Pulmonary artery endothelial cell (primary cell): ENCODE results near the gene DCBLD1. TPM values are rescaled to one million over a fixed set of nuclear protein-coding genes. Genes with fewer than 3 reads are reported as not detected.
"Not testable (repeated sequence)": the region's sequence is repeated elsewhere in the genome, so short reads cannot be mapped to it uniquely, and the experiment has no call there.

ENCODE experiments used
- DNase-seq: peaks from one replicate; pipeline ENCODE4 v3.0.0-alpha.2; 2011; ENCODE audit warnings: low read depth, low spot score
- total RNA-seq: library from RNA; depleted of rRNA; stranded (reverse); fragments of >200 nt; gene quantifications from 2 replicates; pipeline ENCODE4 v1.2.3, GENCODE V29; 2014

DCBLD1 gene
- total RNA-seq, 1 donor from 2014 or later = 43.4 TPM

DNA sequence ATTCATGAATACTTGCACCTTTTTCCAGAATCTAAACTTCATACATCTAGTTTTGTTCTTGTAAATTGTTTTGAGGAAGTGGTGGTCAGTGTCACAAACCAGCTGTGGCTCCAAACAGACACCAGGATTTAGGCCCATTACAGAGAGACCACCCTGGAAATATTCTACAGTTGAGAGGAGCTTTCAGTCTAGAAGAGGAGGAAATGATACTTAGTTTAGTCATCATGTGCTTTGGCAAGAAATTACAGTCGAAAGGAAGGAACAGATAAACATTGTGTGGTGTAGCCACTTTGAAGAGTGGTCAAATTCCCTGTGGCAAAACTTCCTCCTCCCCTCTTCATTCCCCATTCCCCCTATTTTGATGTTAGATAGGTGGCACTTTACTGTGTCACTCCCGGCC is 15.7 kb downstream of the DCBLD1 start:
- peak; percentile 46 for DNase-seq

DNA sequence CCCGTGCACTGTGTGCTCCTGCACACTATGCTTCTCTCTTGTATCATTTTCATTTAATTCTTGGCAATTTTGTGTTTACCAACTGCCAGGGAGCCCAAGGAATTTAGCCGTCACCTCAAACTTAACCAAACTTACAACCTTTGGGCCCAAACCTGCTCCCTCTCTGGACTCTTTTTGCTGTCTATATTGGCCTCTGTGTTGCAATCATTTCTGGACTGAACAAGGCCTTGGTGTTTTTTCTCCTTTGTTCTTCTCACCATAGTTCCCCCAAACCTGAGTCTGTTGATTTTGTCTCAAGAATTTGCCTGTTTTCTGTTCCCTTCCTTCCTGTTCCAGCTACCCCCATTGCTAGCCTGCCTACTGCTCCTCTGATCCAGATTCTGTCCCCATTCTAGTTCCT is 19.2 kb downstream of the DCBLD1 start:
- DNase-seq = no peak

DNA sequence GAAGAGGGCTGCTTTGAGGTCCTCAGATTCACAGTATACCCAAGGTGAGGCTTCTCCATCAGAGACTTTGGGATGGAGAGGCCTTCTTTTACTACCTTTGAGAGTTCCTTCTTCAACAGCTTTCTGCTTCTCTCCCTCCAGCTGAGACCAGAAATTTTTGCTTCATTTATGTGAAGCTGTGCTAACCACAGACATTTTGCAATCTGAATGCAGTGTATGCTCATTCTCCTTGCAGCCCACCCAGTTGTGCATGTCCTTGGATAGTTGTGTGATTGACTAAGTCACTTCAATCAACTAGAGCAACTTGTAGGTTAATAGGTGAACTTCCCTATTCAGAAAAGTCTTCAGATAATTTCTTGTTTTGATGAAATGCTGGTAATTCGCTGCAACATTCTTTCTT is 20.1 kb downstream of the DCBLD1 start:
- DNase-seq = no peak

- no peak for DNase-seq
Measured at GRCh38 chr6:117503211-117503610, 20.7 kb downstream of the DCBLD1 start.

GRCh38 chr6:117504478-117505144 is 22.1 kb downstream of the DCBLD1 start:
- DNase-seq = no peak

- no peak for DNase-seq
Measured at GRCh38 chr6:117505311-117505710, 22.8 kb downstream of the DCBLD1 start.

DNA sequence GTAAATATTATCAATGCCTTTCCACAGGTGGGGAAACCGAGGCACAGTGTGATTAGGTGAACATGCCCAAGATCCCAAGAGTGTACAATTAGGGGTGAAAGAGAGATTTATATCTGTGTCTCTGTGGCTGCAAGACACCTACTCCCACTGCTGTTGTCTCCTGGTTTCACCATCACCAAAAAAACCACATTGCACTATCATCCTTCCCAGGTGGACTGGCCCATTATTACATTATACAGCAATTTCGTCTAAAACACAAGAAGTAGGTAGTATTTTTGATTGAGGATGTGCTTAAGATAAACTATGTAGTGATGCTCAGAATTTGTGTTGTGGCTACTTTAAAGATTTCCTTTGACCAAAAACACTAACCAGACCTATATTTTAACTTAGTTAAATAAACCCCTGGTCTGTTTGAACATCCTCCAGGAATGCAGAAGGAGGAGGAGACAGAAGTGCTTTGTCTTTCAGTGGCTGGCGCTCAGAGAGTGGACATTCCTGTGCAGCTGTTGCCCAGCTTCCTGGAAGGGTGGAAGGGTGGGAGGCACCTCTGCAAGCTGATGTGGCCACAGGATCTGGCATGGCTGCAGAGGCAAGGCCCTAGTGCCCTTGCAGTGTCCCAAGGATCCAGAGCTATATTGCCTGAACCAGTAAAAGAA is 23.8 kb downstream of the DCBLD1 start:
- no peak for DNase-seq

DNA sequence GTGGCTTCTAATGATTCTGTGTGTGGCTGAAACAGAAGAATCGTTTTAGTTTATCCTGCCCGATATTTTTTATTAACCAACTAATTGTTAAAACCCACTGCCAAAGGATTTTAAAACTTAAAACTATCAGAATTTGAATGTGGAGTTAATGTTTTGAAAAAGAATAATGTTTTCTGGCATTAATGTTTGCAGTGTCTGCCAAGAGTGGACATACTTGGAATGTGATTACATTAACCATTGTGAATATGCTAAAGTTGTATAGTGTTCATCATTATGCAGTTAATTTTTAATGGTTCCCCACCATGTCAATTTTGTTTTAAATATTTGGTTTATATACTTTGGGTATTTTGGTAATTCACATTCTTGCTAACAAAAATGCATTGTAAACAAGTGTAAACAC is 24.4 kb downstream of the DCBLD1 start:
- DNase-seq = no peak

- DNase-seq = no peak
Measured at GRCh38 chr6:117508450-117508971, 26.0 kb downstream of the DCBLD1 start.

DNA sequence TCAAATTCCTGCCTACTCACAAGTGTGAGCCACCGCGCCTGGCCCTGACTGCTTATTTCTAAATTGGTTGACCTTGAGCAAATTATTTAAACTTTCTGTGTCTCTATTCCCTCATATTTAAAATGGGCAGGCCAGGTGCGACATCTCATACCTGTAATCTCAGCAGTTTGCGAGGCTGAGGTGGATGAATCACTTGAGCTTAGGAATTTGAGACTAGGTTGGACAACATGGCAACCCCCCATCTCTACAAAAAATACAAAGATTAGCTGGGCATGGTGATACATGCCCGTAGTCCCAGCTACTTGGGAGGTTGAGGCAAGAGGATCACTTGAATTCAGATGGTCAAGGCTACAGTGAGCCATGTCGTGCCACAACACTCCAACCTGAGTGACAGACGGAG is 26.5 kb downstream of the DCBLD1 start:
- no peak for DNase-seq

GRCh38 chr6:117512056-117512828 is 29.8 kb downstream of the DCBLD1 start:
- no peak for DNase-seq

DNA sequence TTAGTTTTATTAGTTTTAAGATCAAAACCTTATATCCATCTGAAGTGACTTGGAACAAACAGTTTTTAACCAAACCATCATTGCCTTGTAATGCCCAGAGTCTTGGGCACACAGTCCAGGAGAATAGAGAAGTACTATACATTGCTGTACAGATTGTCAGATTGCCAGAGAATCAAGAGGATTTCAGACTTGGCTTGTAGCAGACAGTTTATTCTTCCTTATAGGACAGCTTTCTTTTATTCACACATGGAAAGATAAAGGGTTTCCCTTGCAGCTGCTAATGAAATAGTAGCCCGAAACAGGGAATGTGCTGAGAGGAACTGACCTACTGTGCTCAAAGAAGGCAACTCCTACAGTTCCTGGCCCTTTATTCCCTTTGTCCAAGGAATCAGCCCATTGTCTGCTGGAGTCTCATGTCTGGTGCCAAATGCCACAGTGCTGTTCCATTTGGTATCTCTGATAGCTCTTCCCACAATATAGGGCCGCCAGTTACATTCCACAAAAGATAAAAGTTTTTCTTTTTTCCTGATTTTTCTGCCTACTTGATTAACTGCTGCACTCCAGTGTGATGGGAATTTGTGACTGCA is 30.6 kb downstream of the DCBLD1 start:
- no peak for DNase-seq

DNA sequence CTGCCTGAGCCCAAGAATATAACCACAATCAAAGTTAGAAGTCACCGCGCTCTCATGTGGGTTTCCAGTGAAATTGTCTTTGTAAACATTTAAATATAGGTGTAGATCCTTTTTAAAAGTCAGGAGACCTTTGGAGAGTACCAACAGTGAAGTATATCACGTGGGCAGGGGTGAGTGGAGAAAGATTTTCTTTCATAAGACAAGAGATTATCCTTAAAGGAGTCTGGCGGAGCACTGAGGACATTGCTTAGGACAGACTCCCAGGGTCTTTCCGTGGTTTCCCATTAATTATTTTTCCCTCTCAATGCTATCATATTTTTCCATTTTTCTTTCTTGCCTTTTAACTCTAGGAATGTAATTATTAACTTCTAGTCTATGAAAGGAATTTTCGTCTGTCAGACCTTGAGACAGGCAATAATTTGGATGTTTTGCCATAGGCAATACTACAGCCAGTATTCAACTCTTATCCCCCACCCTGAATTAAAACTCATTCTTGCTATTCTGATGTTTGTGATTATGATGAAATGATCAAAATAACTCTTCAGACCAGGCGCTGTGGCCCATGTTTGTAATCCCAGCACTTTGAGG is 31.4 kb downstream of the DCBLD1 start:
- no peak for DNase-seq

DNA sequence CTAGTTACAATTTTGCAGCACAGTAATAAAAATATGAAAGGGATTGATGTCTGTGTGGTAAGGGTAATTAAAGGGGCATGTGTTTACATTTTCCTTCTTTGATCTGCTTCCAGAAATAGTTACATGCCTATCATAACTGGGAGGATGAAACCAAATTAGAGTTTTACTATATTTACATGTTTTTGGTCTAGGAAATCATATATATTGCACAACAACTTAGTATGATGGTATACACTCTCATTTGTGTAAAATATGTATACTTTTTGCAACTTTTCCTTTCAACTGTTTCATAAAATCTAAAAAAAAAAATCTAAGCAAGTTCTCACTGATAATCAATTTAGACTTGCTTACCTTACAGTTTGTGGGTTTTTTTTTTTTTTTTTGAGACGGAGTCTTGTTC is 32.2 kb downstream of the DCBLD1 start:
- DNase-seq = no peak

GRCh38 chr6:117515326-117515725 is 32.9 kb downstream of the DCBLD1 start:
- DNase-seq = no peak

DNA sequence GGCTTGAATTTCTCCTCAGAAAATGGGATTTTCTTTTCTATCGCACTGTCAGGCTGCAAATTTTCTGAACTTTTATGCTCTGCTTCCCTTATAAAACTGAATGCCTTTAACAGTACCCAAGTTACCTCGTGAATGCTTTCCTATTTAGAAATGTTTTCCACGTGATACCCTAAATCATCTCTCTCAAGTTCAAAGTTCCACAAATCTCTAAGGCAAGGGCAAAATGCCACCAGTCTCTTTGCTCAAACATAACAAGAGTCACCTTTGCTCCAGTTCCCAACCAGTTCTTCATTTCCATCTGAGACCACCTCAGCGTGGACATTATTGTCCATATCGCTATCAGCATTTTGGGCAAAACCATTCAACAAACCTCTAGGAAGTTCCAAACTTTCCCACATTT is 35.5 kb downstream of the DCBLD1 start:
- not testable (repeated sequence) for DNase-seq

DNA sequence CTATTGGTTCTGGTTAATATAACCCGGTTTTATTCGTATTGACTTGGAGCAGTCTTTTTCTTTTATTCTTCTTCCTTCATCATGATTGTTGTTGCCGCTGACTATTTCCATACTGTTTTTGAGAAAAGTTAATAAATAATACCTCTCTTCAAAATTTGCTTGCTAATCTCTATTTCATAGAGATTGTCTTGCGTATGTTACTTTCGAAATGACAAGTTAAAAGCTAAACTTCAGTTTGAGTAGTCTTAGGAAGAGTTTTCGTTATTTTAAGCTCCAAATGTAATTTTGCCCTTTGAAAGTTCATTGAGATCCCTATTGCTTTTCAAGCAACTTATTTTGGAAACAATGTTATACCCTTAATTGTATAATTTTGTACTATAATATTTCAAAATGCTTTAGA is 36.4 kb downstream of the DCBLD1 start:
- DNase-seq = no peak

DNA sequence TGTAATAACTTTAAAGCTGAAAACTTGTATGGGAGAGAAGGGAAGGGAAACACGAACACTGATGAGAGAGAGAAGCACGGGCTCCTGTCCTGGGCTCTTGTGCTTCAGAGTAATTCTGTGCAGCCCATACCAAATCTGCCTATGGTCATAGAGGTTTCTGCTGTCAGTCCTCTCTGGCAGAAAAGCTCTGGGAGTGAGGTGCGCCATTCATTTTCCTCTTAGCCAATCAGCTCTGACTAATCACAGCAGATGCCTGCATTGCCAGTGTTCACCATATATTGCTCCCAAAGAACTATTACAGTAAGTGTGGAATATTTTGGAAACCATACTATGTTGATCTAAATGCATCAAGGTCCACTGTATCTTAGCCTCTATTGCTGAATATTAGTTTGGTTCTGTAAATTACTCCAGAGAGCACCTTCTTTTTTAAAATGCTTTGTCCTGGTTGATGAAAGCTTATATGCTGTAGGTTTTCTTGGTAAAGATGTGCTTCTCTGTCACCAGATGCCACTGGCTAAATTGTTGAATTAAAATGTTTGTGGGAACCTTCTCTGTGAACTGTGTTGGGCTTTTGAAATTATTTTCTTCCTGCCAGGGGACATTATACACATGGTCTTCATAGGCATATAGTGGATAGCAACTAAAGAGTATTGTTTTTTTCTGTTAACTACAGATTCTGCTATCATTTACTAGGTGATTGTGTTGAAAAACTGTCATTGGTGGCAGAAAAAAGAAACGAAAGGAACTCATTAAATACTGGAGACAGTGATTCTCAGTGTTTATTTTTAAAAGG is 38.3 kb downstream of the DCBLD1 start:
- DNase-seq = no peak

GRCh38 chr6:117521791-117522502 is 39.5 kb downstream of the DCBLD1 start:
- DNase-seq = no peak

DNA sequence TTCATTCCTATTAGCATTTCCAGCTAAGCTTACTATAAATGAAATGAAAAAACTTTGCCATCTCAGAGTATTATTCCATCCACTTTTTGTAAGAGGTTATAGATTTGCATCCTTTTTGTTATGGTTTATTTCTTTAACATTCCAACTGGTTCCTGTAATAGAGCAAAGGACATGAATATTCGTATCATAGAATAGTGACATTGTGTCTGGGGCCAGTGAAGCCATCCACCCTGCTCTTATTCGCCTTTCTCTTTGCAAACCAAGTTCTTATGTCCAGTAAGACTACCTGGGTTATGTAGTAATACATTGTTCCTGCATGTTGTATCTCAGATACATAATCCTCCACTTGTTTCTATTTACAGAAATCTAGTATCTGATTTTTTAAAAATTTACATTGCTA is 43.1 kb downstream of the DCBLD1 start:
- no peak for DNase-seq
